ENCODE measurements around the gene FEM1B.

Gene FEM1B

GRCh38 chr15:68289621-68290352 lies 12.2 kb downstream of the FEM1B start:
- no peak for TF ChIP-seq SPI1 (IDR thresholded peaks at IDR 0.05; ENCODE audit: borderline replicate concordance, low read depth)
- TF ChIP-seq REST (IDR thresholded peaks at IDR 0.05; ENCODE audit: insufficient replicate concordance, low read depth), result no peak
- no peak for TF ChIP-seq POLR2AphosphoS5 (IDR thresholded peaks at IDR 0.05; ENCODE audit: low read depth)
- TF ChIP-seq GABPA (IDR thresholded peaks at IDR 0.05; ENCODE audit: low read depth), result no peak
- TF ChIP-seq CTCF (IDR thresholded peaks at IDR 0.05; ENCODE audit: insufficient read depth, low read length), result no peak
- Histone ChIP-seq H3K27ac (replicated peaks) (no peak overlapping the region), H3K4me3 (replicated peaks; ENCODE audit: insufficient read depth, low read length) (no peak overlapping the region), H3K27me3 (ENCODE audit: insufficient read depth, poor library complexity, severe bottlenecking) (no peaks in the 10 kb centered on the region)
- no peak for DNase-seq (ENCODE audit: low read depth in 1 of 2, low spot score in 1 of 2)

- no peak overlapping the region for H3K4me3 ChIP-seq (replicated peaks; ENCODE audit: insufficient read depth, low read length)
- no peaks in the 10 kb centered on the region for H3K27me3 ChIP-seq (ENCODE audit: insufficient read depth, poor library complexity, severe bottlenecking)
- DNase-seq (ENCODE audit: low read depth in 1 of 2, low spot score in 1 of 2), result no peak
- TF ChIP-seq POLR2AphosphoS5 (IDR thresholded peaks at IDR 0.05; ENCODE audit: low read depth) (no peak), REST (IDR thresholded peaks at IDR 0.05; ENCODE audit: insufficient replicate concordance, low read depth) (no peak), GABPA (IDR thresholded peaks at IDR 0.05; ENCODE audit: low read depth) (no peak), CTCF (IDR thresholded peaks at IDR 0.05; ENCODE audit: insufficient read depth, low read length) (no peak), SPI1 (IDR thresholded peaks at IDR 0.05; ENCODE audit: borderline replicate concordance, low read depth) (no peak)
- H3K27ac ChIP-seq (replicated peaks), result no peak overlapping the region
Observed at GRCh38 chr15:68290715-68291114, 13.2 kb downstream of the FEM1B start.

- no peaks in the 10 kb centered on the region for H3K27me3 ChIP-seq (ENCODE audit: insufficient read depth, poor library complexity, severe bottlenecking)
- no peak overlapping the region for H3K4me3 ChIP-seq (replicated peaks; ENCODE audit: insufficient read depth, low read length)
Observed at GRCh38 chr15:68292157-68292781, 14.7 kb downstream of the FEM1B start.

More at GRCh38 chr15:68292157-68292781, 14.7 kb downstream of the FEM1B start:
- H3K27ac ChIP-seq (replicated peaks), result no peak overlapping the region
- DNase-seq (ENCODE audit: low read depth in 1 of 2, low spot score in 1 of 2), result no peak
- TF ChIP-seq CTCF (IDR thresholded peaks at IDR 0.05; ENCODE audit: insufficient read depth, low read length), result no peak
- TF ChIP-seq SPI1 (IDR thresholded peaks at IDR 0.05; ENCODE audit: borderline replicate concordance, low read depth), result no peak
- TF ChIP-seq POLR2AphosphoS5 (IDR thresholded peaks at IDR 0.05; ENCODE audit: low read depth), result no peak
- TF ChIP-seq GABPA (IDR thresholded peaks at IDR 0.05; ENCODE audit: low read depth), result no peak
- TF ChIP-seq REST (IDR thresholded peaks at IDR 0.05; ENCODE audit: insufficient replicate concordance, low read depth), result no peak
